Esophagus muscularis mucosa (tissue), 4 donors: Measurements from ENCODE around the gene PEX11G. TPM values are rescaled to one million over a fixed set of nuclear protein-coding genes. Genes with fewer than 3 reads are reported as not detected.
A peak's percentile ranks its signal among the peaks of the same experiment; 100 is the strongest.
"Not testable (repeated sequence)": the region's sequence is repeated elsewhere in the genome, so short reads cannot be mapped to it uniquely, and the experiment has no call there.

Source experiments
- DNase-seq: peaks from one replicate; pipeline ENCODE4 v3.0.0-alpha.2; 2017; ENCODE audit errors: extremely low spot score
- H3K27ac ChIP-seq, 4 donors: fragments of 200-600 bp; sonication (generic); replicated peaks in 1 of 4; 1 replicate in 3 of 4; 2 replicates in 1 of 4; pipeline ENCODE4 v1.5.1; 2016 to 2019; ENCODE audit warnings: mild to moderate bottlenecking in 1 of 4
- H3K27me3 ChIP-seq, 4 donors: fragments of 200-600 bp; sonication (generic); one replicate each; pipeline versions ENCODE4 v1.5.1 to v1.6.0; 2016 to 2019
- H3K36me3 ChIP-seq, 4 donors: fragments of 200-600 bp; sonication (generic); one replicate each; pipeline ENCODE4 v1.5.1; 2016 to 2019
- H3K4me1 ChIP-seq, 4 donors: fragments of 200-600 bp; sonication (generic); one replicate each; pipeline ENCODE4 v1.5.1; 2016 to 2019
- H3K4me3 ChIP-seq, 4 donors: fragments of 200-600 bp; sonication (generic); 1 replicate in 2 of 4; 2 replicates in 2 of 4; pipeline ENCODE4 v1.5.1; 2016 to 2019; ENCODE audit warnings: mild to moderate bottlenecking in 4 of 4, moderate library complexity in 1 of 4
- H3K9me3 ChIP-seq, 4 donors: fragments of 200-600 bp; sonication (generic); 1 replicate in 3 of 4; 2 replicates in 1 of 4; pipeline ENCODE4 v1.5.1; 2016 to 2019
- CTCF ChIP-seq, 3 experiments: fragments of 200-600 bp in 2 of 3; fragments of 450-650 bp in 1 of 3; sonication (generic) in 2 of 3; IDR thresholded peaks; one replicate each; pipeline ENCODE4 v1.5.1; 2017 to 2019; ENCODE audit warnings: antibody characterized with exemption in 3 of 3, mild to moderate bottlenecking in 2 of 3, moderate library complexity in 1 of 3
- EP300 ChIP-seq: sonication (generic); formaldehyde crosslinking; IDR thresholded peaks from one replicate; pipeline ENCODE4 v1.6.1; 2017; ENCODE audit warnings: antibody characterized with exemption
- POLR2A ChIP-seq: fragments of 450-650 bp; IDR thresholded peaks from one replicate; pipeline ENCODE4 v1.6.1; 2017; ENCODE audit warnings: antibody characterized with exemption, moderate library complexity, mild to moderate bottlenecking, low read depth
- POLR2AphosphoS5 ChIP-seq, 2 donors: sonication (generic); formaldehyde crosslinking; IDR thresholded peaks; one replicate each; pipeline ENCODE4 v1.6.1; 2017; ENCODE audit warnings: antibody characterized with exemption in 2 of 2
- WGBS: methylation state at CpG from one replicate; pipeline ENCODE4 v1.1.5; 2018; 5-methylcytosine and 5-hydroxymethylcytosine counted together
- intact Hi-C: fragments of 100-400 bp; cut with DNase I; formaldehyde crosslinking; loops from one replicate; pipeline ENCODE4 v1.15.1; 2023
- total RNA-seq, 4 donors: library from RNA; depleted of rRNA; stranded (reverse); fragments of >200 nt; gene quantifications; one replicate each; pipeline versions ENCODE4 v1.1.0 to v1.2.1, GENCODE V29; 2016

PEX11G gene
- total RNA-seq, 4 donors from 2014 or later, result 1.7 to 5.3 (median 3.7) TPM

GRCh38 chr19:7456964-7457541 lies 31.8 kb downstream of the PEX11G start:
- TF ChIP-seq CTCF (IDR thresholded peaks at IDR 0.05) (no peak), EP300 (no peak), POLR2AphosphoS5 (IDR thresholded peaks at IDR 0.05) (no peak), POLR2A (no peak)
- intact Hi-C loops, result no loop called here
- Histone ChIP-seq H3K27ac (no peak overlapping the region), H3K9me3 (no peaks in the 10 kb centered on the region), H3K4me1 (no peaks in the 10 kb centered on the region), H3K4me3 (no peak overlapping the region), H3K27me3 (no peaks in the 10 kb centered on the region), H3K36me3 (peaks cover 34 to 98% (median 76%) of the 10 kb centered on the region in 4 donors)
- no peak for DNase-seq
- WGBS, result 98% methylated on average over 11 of the region's 11 CpGs

- intact Hi-C loops, result no loop called here
- WGBS, result 92% methylated on average over 14 of the region's 14 CpGs
- Histone ChIP-seq H3K9me3 (no peaks in the 10 kb centered on the region), H3K36me3 (peaks cover 24 to 96% (median 73%) of the 10 kb centered on the region in 4 donors), H3K27ac (no peak overlapping the region), H3K4me1 (no peaks in the 10 kb centered on the region), H3K4me3 (no peak overlapping the region), H3K27me3 (no peaks in the 10 kb centered on the region)
- TF ChIP-seq POLR2A (no peak), POLR2AphosphoS5 (IDR thresholded peaks at IDR 0.05) (no peak), EP300 (no peak), CTCF (IDR thresholded peaks at IDR 0.05) (no peak)
- DNase-seq, result no peak
These were observed 33.1 kb downstream of the PEX11G start for GRCh38 chr19:7455600-7456296.

GRCh38 chr19:7454998-7455397 lies 33.8 kb downstream of the PEX11G start:
- H3K4me1 ChIP-seq, result no peaks in the 10 kb centered on the region
- WGBS, result 90% methylated on average over 8 of the region's 8 CpGs
- no peaks in the 10 kb centered on the region for H3K27me3 ChIP-seq
- no peak overlapping the region for H3K27ac ChIP-seq
- TF ChIP-seq POLR2A (no peak), CTCF (IDR thresholded peaks at IDR 0.05) (no peak), EP300 (no peak), POLR2AphosphoS5 (IDR thresholded peaks at IDR 0.05) (no peak)
- peaks cover 16 to 93% (median 70%) of the 10 kb centered on the region in 4 donors for H3K36me3 ChIP-seq
- no peaks in the 10 kb centered on the region for H3K9me3 ChIP-seq
- intact Hi-C loops, result no loop called here
- H3K4me3 ChIP-seq, result no peak overlapping the region
- no peak for DNase-seq

GRCh38 chr19:7450243-7451223 lies 38.3 kb downstream of the PEX11G start:
- Histone ChIP-seq H3K4me1 (no peaks in the 10 kb centered on the region), H3K36me3 (peaks cover 34 to 95% (median 76%) of the 10 kb centered on the region in 4 donors), H3K27me3 (no peaks in the 10 kb centered on the region), H3K4me3 (no peak overlapping the region), H3K27ac (no peak overlapping the region), H3K9me3 (no peaks in the 10 kb centered on the region)
- DNase-seq, result peak; percentile 98
- 79% methylated on average over 53 of the region's 53 CpGs for WGBS
- intact Hi-C loops, result no loop called here
- TF ChIP-seq EP300, result no peak
- no peak for TF ChIP-seq POLR2A
- no peak for TF ChIP-seq CTCF (IDR thresholded peaks at IDR 0.05)
- TF ChIP-seq POLR2AphosphoS5 (IDR thresholded peaks at IDR 0.05), result no peak

GRCh38 chr19:7449391-7450070 lies 39.3 kb downstream of the PEX11G start:
- DNase-seq, H3K4me3 ChIP-seq, H3K9me3 ChIP-seq, intact Hi-C loops, H3K4me1 ChIP-seq, H3K27me3 ChIP-seq, H3K27ac ChIP-seq: not testable (repeated sequence)
- 98% methylated on average over 6 of the region's 6 CpGs for WGBS
- peaks cover 42 to 96% (median 82%) of the 10 kb centered on the region in 4 donors for H3K36me3 ChIP-seq
